Panc1 (cell line): ENCODE measurements around the gene THBS1. TPM values are rescaled to one million over a fixed set of nuclear protein-coding genes. Genes with fewer than 3 reads are reported as not detected.

Source experiments
- ATAC-seq: fragments of 200-7000 bp; cut with Tn5 transposase; 2 replicates; pipeline ENCODE4 v1.9.1; 2020; ENCODE audit warnings: mild to moderate bottlenecking, moderate library complexity
- BruUV-seq: library from RNA; stranded (reverse); fragments of 400-500 nt; replicated peaks from 2 replicates; lab custom pipeline; 2021; lab: Mats Ljungman, UMichigan
- CTCF ChIA-PET: fragments of 300-600 bp; sonication (Branson Sonifier 250); formaldehyde crosslinking; loops from one replicate; lab custom pipeline; 2022; ENCODE audit warnings: antibody characterized with exemption; lab: Charles Lee
- POLR2A ChIA-PET: fragments of 300-600 bp; sonication (Branson Sonifier 250); formaldehyde crosslinking; loops from one replicate; lab custom pipeline; 2022; ENCODE audit warnings: antibody characterized with exemption; lab: Charles Lee
- DNase-seq: peaks from one replicate; pipeline ENCODE4 v3.0.0-alpha.2; 2010; ENCODE audit warnings: low read depth, low spot score
- H3K27ac ChIP-seq: 2 replicates; pipeline ENCODE4 v1.5.1; 2011; ENCODE audit warnings: mild to moderate bottlenecking, low read length, inconsistent platforms
- H3K27me3 ChIP-seq: fragments of 200-500 bp; sonication (Bioruptor generic); 2 replicates; pipeline ENCODE4 v1.6.0; 2014; ENCODE audit warnings: low read length, inconsistent platforms; ENCODE audit not compliant: control insufficient read depth, insufficient read depth
- H3K36me3 ChIP-seq: fragments of 200-500 bp; sonication (Bioruptor generic); 2 replicates; pipeline ENCODE4 v1.5.1; 2014; ENCODE audit warnings: inconsistent platforms, mild to moderate bottlenecking, low read length, moderate library complexity; ENCODE audit not compliant: control insufficient read depth, insufficient read depth
- H3K4me1 ChIP-seq: 2 replicates; pipeline ENCODE4 v1.5.1; 2011; ENCODE audit warnings: inconsistent platforms, mild to moderate bottlenecking, low read length, moderate library complexity; ENCODE audit not compliant: control insufficient read depth, insufficient read depth
- H3K4me3 ChIP-seq, 2 experiments: 2 replicates each; pipeline ENCODE4 v1.5.1; 2011 to 2012; ENCODE audit warnings: low read depth in 2 of 2, low read length in 2 of 2, mild to moderate bottlenecking in 2 of 2, inconsistent platforms in 1 of 2, moderate library complexity in 1 of 2
- H3K9me3 ChIP-seq: fragments of 200-500 bp; sonication (Bioruptor generic); 2 replicates; pipeline ENCODE4 v1.5.1; 2014; ENCODE audit warnings: low read depth, mild to moderate bottlenecking, inconsistent platforms, low read length, moderate library complexity; ENCODE audit not compliant: control insufficient read depth, insufficient read depth
- POLR2AphosphoS5 ChIP-seq: IDR thresholded peaks from 2 replicates; pipeline ENCODE4 v1.6.1; 2012; ENCODE audit warnings: mild to moderate bottlenecking, low read depth, low read length, moderate library complexity
- SIN3A ChIP-seq: IDR thresholded peaks from 2 replicates; pipeline ENCODE4 v1.6.1; 2012; ENCODE audit warnings: low read depth, mild to moderate bottlenecking, low read length, moderate library complexity, borderline replicate concordance; ENCODE audit not compliant: insufficient read depth
- TCF7L2 ChIP-seq: IDR thresholded peaks from 2 replicates; pipeline ENCODE4 v1.6.1; 2011; ENCODE audit warnings: mild to moderate bottlenecking, low read depth, low read length, inconsistent platforms
- in situ Hi-C: cut with HindIII; loops from 2 replicates; pipeline ENCODE4 v1.10.0; 2016; ENCODE audit warnings: low sequenced_read_pairs, low pct_unique_long_range_greater_than_20kb
- intact Hi-C: fragments of 100-400 bp; cut with micrococcal nuclease; formaldehyde crosslinking; loops from one replicate; pipeline ENCODE4 v1.10.0; 2022; ENCODE audit not compliant: unreplicated experiment
- total RNA-seq: library from RNA; stranded (reverse); gene quantifications from one replicate; pipeline ENCODE4 v1.2.1, GENCODE V29; 2021; ENCODE audit not compliant: unreplicated experiment
- TF ChIP-seq, protein P1 (sequence below), 2 experiments: IDR thresholded peaks; 2 replicates each; pipeline ENCODE4 v1.6.1; 2011 to 2012; ENCODE audit warnings: low read depth in 2 of 2, control low read depth in 1 of 2, low read length in 1 of 2, mild to moderate bottlenecking in 1 of 2, moderate library complexity in 1 of 2; ENCODE audit not compliant: insufficient read depth in 1 of 2
- TF ChIP-seq, protein P2 (sequence below): fragments of 450-650 bp; IDR thresholded peaks from 2 replicates; pipeline ENCODE4 v1.5.1; 2017; ENCODE audit warnings: mild to moderate bottlenecking

The THBS1 gene
- total RNA-seq, 1 experiment from 2014 or later, result 61.9 TPM

DNA sequence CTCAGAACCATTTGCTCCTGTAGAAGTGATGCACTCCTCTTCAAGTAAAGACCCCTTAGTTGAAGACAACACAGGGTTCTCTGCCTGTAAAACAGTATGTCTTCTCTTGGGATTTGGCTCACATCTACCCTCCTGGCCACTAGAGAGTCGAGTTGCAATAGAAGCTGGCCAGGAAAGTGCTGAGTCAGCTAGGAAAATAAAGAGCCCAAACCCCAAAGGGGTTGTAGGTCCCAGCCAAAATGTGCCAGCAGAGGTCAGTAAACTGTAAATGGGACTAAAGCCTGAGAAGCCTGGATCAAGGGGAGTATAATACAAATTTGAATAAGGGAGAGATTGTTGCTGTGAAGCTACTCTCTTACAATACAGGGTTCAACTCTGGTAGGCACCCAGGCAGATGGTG, 37.2 kb upstream of the THBS1 start:
- TF ChIP-seq TCF7L2 (no peak), POLR2AphosphoS5 (no peak), SIN3A (no peak)
- TF ChIP-seq, protein P1, sequence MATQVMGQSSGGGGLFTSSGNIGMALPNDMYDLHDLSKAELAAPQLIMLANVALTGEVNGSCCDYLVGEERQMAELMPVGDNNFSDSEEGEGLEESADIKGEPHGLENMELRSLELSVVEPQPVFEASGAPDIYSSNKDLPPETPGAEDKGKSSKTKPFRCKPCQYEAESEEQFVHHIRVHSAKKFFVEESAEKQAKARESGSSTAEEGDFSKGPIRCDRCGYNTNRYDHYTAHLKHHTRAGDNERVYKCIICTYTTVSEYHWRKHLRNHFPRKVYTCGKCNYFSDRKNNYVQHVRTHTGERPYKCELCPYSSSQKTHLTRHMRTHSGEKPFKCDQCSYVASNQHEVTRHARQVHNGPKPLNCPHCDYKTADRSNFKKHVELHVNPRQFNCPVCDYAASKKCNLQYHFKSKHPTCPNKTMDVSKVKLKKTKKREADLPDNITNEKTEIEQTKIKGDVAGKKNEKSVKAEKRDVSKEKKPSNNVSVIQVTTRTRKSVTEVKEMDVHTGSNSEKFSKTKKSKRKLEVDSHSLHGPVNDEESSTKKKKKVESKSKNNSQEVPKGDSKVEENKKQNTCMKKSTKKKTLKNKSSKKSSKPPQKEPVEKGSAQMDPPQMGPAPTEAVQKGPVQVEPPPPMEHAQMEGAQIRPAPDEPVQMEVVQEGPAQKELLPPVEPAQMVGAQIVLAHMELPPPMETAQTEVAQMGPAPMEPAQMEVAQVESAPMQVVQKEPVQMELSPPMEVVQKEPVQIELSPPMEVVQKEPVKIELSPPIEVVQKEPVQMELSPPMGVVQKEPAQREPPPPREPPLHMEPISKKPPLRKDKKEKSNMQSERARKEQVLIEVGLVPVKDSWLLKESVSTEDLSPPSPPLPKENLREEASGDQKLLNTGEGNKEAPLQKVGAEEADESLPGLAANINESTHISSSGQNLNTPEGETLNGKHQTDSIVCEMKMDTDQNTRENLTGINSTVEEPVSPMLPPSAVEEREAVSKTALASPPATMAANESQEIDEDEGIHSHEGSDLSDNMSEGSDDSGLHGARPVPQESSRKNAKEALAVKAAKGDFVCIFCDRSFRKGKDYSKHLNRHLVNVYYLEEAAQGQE (IDR thresholded peaks at IDR 0.05; ENCODE audit: insufficient read depth in 1 of 2, low read depth in 2 of 2, low read length in 1 of 2), result no peak
- TF ChIP-seq, protein P2, sequence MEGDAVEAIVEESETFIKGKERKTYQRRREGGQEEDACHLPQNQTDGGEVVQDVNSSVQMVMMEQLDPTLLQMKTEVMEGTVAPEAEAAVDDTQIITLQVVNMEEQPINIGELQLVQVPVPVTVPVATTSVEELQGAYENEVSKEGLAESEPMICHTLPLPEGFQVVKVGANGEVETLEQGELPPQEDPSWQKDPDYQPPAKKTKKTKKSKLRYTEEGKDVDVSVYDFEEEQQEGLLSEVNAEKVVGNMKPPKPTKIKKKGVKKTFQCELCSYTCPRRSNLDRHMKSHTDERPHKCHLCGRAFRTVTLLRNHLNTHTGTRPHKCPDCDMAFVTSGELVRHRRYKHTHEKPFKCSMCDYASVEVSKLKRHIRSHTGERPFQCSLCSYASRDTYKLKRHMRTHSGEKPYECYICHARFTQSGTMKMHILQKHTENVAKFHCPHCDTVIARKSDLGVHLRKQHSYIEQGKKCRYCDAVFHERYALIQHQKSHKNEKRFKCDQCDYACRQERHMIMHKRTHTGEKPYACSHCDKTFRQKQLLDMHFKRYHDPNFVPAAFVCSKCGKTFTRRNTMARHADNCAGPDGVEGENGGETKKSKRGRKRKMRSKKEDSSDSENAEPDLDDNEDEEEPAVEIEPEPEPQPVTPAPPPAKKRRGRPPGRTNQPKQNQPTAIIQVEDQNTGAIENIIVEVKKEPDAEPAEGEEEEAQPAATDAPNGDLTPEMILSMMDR, result no peak
- Histone ChIP-seq H3K4me3 (no peak overlapping the region), H3K9me3 (0 out of 2 replicates have a peak, but pooled peaks cover 5% of the 10 kb centered on the region), H3K27me3 (no peaks in the 10 kb centered on the region), H3K36me3 (no peaks in the 10 kb centered on the region), H3K4me1 (no peaks in the 10 kb centered on the region), H3K27ac (no peak overlapping the region)
- in situ Hi-C loops, result no loop called here
- no TSS peak for BruUV-seq
- POLR2A ChIA-PET, result no interaction called here
- CTCF ChIA-PET, result no interaction called here
- DNase-seq, result no peak
- no peak for ATAC-seq
- intact Hi-C loops, result no loop called here

DNA sequence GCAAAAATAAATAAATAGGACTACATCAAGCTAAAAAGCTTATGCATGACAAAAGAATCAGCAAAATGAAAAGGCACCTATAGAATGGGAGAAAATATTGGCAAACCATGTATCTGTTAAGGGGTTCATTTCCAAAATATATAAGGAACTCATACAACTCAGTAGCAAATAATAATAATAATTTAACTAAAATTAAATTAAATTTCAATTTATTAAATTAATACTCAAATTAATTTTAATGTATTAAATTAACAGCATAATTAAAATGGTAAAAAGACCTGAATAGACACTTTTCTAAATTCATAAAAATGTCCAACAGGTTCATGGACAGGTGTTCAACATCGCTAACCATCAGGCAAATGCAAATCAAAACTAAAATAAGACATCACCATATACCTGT, 34.0 kb upstream of the THBS1 start:
- H3K4me1 ChIP-seq, result no peaks in the 10 kb centered on the region
- DNase-seq (no peak), ATAC-seq (no peak)
- no TSS peak for BruUV-seq
- no peaks in the 10 kb centered on the region for H3K27me3 ChIP-seq
- 0 out of 2 replicates have a peak, but pooled peaks cover 5% of the 10 kb centered on the region for H3K9me3 ChIP-seq
- no peak overlapping the region for H3K27ac ChIP-seq
- POLR2A ChIA-PET, result no interaction called here
- TF ChIP-seq TCF7L2, result no peak
- TF ChIP-seq SIN3A, result no peak
- TF ChIP-seq, protein P2, result no peak
- no peak for TF ChIP-seq POLR2AphosphoS5
- TF ChIP-seq, protein P1 (IDR thresholded peaks at IDR 0.05; ENCODE audit: insufficient read depth in 1 of 2, low read depth in 2 of 2, low read length in 1 of 2), result no peak
- no peak overlapping the region for H3K4me3 ChIP-seq
- no peaks in the 10 kb centered on the region for H3K36me3 ChIP-seq
- intact Hi-C loops (no loop called here), in situ Hi-C loops (no loop called here)
- CTCF ChIA-PET, result no interaction called here
